Osteoblast (primary cell): ENCODE results near the gene CLECL1. TPM values are rescaled to one million over a fixed set of nuclear protein-coding genes. Genes with fewer than 3 reads are reported as not detected.

Source experiments
- DNase-seq: peaks from one replicate; pipeline ENCODE4 v3.0.0; 2011; ENCODE audit warnings: low spot score, mixed read lengths; ENCODE audit not compliant: insufficient read length; ENCODE audit errors: missing footprints
- H2AFZ ChIP-seq: 2 replicates; pipeline ENCODE4 v1.6.0; 2011; ENCODE audit warnings: mild to moderate bottlenecking, low read length
- H3K27ac ChIP-seq: 2 replicates; pipeline ENCODE4 v1.5.1; 2011; ENCODE audit warnings: mild to moderate bottlenecking, low read depth, low read length, moderate library complexity
- H3K27me3 ChIP-seq: 2 replicates; pipeline ENCODE4 v1.6.0; 2012; ENCODE audit warnings: mild to moderate bottlenecking, control low read depth, inconsistent platforms, low read length, moderate library complexity; ENCODE audit not compliant: insufficient read depth
- H3K36me3 ChIP-seq: 2 replicates; pipeline ENCODE4 v1.5.1; 2011; ENCODE audit warnings: mild to moderate bottlenecking, low read length, control low read depth, moderate library complexity; ENCODE audit not compliant: insufficient read depth
- H3K4me1 ChIP-seq: 2 replicates; pipeline ENCODE4 v1.5.1; 2011; ENCODE audit warnings: mild to moderate bottlenecking, low read length, control low read depth, moderate library complexity; ENCODE audit not compliant: insufficient read depth
- H3K4me2 ChIP-seq: 2 replicates; pipeline ENCODE4 v1.6.0; 2011; ENCODE audit warnings: mild to moderate bottlenecking, low read length; ENCODE audit not compliant: insufficient read depth
- H3K4me3 ChIP-seq: fragments of 200-600 bp; sonication (generic); 3 replicates; pipeline ENCODE4 v1.5.1; 2012; ENCODE audit warnings: mild to moderate bottlenecking, low read length, inconsistent platforms; ENCODE audit not compliant: insufficient read depth
- H3K79me2 ChIP-seq: 2 replicates; pipeline ENCODE4 v1.6.0; 2012; ENCODE audit warnings: mild to moderate bottlenecking, low read length, control low read depth, inconsistent platforms; ENCODE audit not compliant: insufficient read depth
- H3K9me3 ChIP-seq: 2 replicates; pipeline ENCODE4 v1.5.1; 2011; ENCODE audit warnings: low read depth, low read length, control low read depth
- H4K20me1 ChIP-seq: 2 replicates; pipeline ENCODE4 v1.6.0; 2012; ENCODE audit warnings: mild to moderate bottlenecking, low read length, control low read depth; ENCODE audit not compliant: insufficient read depth
- total RNA-seq: library from RNA; depleted of rRNA; stranded (reverse); fragments of >200 nt; gene quantifications from 2 replicates; pipeline ENCODE4 v1.2.3, GENCODE V29; 2012
- TF ChIP-seq, protein P1 (sequence below): IDR thresholded peaks from 2 replicates; pipeline ENCODE4 v1.5.1; 2011; ENCODE audit warnings: mild to moderate bottlenecking, low read depth, low read length, moderate library complexity; ENCODE audit errors: extremely low read depth

Gene CLECL1
- total RNA-seq, 1 donor, result not detected

DNA sequence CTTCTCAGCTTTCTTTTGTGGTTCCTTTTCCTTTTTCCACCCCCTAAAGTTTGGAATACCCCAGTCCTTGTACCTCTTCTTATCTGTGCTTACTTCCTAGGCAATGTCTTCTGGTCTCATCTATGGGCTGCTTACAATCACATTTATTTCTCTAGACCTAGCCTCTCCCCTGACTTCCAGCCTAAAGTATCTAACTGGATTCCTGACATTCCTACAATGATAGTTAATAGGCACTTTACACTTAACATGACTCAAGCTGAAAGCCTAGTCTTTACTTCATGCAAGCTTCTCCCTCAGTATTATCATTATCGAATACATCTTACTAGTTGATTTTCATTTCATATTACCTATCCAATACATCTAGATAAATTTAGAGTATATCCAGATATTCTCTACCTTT is 21.2 kb downstream of the CLECL1 start:
- Histone ChIP-seq H3K4me2 (no peak overlapping the region), H4K20me1 (no peaks in the 10 kb centered on the region), H2AFZ (no peak overlapping the region), H3K4me1 (no peaks in the 10 kb centered on the region), H3K79me2 (no peaks in the 10 kb centered on the region), H3K36me3 (no peaks in the 10 kb centered on the region), H3K4me3 (no peak overlapping the region), H3K27ac (no peak overlapping the region), H3K27me3 (no peaks in the 10 kb centered on the region), H3K9me3 (no peaks in the 10 kb centered on the region)
- TF ChIP-seq, protein P1, sequence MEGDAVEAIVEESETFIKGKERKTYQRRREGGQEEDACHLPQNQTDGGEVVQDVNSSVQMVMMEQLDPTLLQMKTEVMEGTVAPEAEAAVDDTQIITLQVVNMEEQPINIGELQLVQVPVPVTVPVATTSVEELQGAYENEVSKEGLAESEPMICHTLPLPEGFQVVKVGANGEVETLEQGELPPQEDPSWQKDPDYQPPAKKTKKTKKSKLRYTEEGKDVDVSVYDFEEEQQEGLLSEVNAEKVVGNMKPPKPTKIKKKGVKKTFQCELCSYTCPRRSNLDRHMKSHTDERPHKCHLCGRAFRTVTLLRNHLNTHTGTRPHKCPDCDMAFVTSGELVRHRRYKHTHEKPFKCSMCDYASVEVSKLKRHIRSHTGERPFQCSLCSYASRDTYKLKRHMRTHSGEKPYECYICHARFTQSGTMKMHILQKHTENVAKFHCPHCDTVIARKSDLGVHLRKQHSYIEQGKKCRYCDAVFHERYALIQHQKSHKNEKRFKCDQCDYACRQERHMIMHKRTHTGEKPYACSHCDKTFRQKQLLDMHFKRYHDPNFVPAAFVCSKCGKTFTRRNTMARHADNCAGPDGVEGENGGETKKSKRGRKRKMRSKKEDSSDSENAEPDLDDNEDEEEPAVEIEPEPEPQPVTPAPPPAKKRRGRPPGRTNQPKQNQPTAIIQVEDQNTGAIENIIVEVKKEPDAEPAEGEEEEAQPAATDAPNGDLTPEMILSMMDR, result no peak
- no peak for DNase-seq

GRCh38 chr12:9710584-9711375 is 22.1 kb downstream of the CLECL1 start:
- Histone ChIP-seq H3K9me3 (no peaks in the 10 kb centered on the region), H3K4me2 (no peak overlapping the region), H2AFZ (no peak overlapping the region), H3K79me2 (no peaks in the 10 kb centered on the region), H4K20me1 (no peaks in the 10 kb centered on the region), H3K4me1 (no peaks in the 10 kb centered on the region), H3K36me3 (no peaks in the 10 kb centered on the region), H3K27me3 (no peaks in the 10 kb centered on the region), H3K27ac (no peak overlapping the region), H3K4me3 (no peak overlapping the region)
- no peak for DNase-seq
- TF ChIP-seq, protein P1, result no peak

- Histone ChIP-seq H3K4me3 (no peak overlapping the region), H3K4me1 (no peaks in the 10 kb centered on the region), H3K9me3 (no peaks in the 10 kb centered on the region), H4K20me1 (no peaks in the 10 kb centered on the region), H3K79me2 (no peaks in the 10 kb centered on the region), H3K27ac (no peak overlapping the region), H2AFZ (no peak overlapping the region), H3K27me3 (no peaks in the 10 kb centered on the region), H3K4me2 (no peak overlapping the region), H3K36me3 (no peaks in the 10 kb centered on the region)
- TF ChIP-seq, protein P1, result no peak
- no peak for DNase-seq
These were observed 24.0 kb downstream of the CLECL1 start for GRCh38 chr12:9708853-9709252.

- H4K20me1 ChIP-seq, result no peaks in the 10 kb centered on the region
- TF ChIP-seq, protein P1, result peak; percentile 84
- H3K27ac ChIP-seq, result no peak overlapping the region
- H3K79me2 ChIP-seq, result no peaks in the 10 kb centered on the region
- H3K27me3 ChIP-seq, result no peaks in the 10 kb centered on the region
- peak; percentile 41 for DNase-seq
- H3K4me2 ChIP-seq, result no peak overlapping the region
- H3K36me3 ChIP-seq, result no peaks in the 10 kb centered on the region
- no peak overlapping the region for H3K4me3 ChIP-seq
- no peaks in the 10 kb centered on the region for H3K4me1 ChIP-seq
- peak overlapping the region; percentile 63 for H2AFZ ChIP-seq
- no peaks in the 10 kb centered on the region for H3K9me3 ChIP-seq
These were observed 24.8 kb downstream of the CLECL1 start for GRCh38 chr12:9707864-9708808.
